Measurements from ENCODE around the gene ZNF141.
A peak's percentile ranks its signal among the peaks of the same experiment; 100 is the strongest.
"Not testable (repeated sequence)": the region's sequence is repeated elsewhere in the genome, so short reads cannot be mapped to it uniquely, and the experiment has no call there.

The ZNF141 gene

DNA sequence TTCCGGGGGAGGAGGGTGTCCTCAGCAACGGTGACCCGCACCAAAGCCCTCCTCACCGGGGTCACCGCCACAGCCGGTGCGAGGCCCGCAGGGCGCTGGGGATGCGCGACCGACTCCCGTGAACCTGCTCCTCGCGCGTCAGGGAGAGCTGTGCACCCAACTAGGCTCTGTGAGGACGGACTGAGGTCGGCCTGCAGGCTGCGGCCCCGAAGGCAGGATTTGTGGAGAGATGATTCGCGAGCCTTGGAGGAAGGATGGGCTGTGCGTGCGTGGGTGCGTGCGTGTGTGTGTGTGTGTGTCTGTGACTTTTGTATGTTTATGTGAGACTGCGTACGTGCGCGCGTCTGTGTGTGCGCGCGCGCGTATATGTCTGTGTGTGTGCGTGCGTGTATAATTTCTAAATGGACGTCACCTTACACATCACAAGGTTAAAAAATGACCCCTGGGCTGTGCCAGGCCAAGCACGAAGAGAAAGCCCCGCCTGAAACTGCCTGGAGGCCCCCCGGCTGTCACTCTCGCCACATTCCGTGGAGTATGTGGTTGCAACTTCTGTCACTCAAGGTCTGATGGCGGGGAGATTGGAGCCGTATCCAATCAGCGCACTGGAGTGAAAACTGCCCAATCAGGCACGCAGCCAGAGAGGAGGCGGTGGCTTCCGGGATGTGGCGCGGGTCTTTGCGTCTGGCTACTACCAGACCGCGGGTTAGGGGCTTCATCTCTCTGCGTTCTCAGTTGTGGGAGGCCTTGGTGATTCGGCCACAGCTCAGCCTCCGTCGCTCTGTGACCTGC, at the start of gene ZNF141:
ZNF141 (plus strand) TSS at position 672 of the 789 bp plus-strand sequence. CDS start 170 bp downstream, outside the sequence.
- H3K4me3 ChIP-seq (ENCODE audit: low read length): peak within 1 kb of the TSS; percentile 90
- peak; percentile 94 for DNase-seq (ENCODE audit: low read depth)
- TF ChIP-seq CTCF (conservative IDR thresholded peaks at IDR 0.05; ENCODE audit: low read depth, low read length): no peak

DNA sequence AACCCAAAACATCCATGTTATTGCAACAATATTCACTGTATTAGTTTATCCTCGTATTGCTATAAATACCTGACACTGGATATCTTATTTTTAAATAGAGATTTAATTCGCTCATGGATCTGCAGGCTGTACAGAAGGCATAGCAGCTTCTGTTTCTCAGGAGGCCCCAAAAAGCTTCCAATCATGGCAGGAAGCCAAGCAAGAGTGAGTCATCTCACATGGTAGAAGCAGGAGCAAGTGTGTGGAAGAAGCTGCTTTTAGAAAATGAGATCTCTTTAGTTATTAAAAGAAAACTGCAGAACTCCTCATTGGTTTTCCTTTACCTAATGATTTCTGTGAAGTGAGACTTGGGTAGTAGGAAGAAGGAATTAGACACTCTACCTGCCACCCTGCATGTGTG, 48.7 kb upstream of the ZNF141 start:
- TF ChIP-seq CTCF (conservative IDR thresholded peaks at IDR 0.05; ENCODE audit: low read depth, low read length): no peak
- DNase-seq (ENCODE audit: low read depth): no peak
- no peak overlapping the region for H3K4me3 ChIP-seq (ENCODE audit: low read length)

DNA sequence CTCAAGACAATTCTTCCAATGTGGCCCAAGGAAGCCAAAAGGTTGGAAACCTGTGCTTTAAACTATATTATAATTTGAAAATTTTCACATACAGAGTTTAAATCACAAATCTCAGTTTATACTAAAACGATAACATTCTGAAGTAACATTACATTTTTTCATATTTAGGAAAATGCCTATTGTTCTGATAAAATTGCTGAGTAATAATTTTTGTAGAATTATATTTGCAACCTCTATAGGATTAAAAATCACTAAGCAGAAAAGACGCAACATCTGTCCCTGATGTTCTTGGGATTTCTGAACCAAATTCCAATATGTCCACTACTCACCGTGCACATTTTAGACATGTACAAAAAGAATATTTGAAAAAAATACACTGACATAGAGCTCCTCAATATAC, 42.9 kb upstream of the ZNF141 start:
- no peak overlapping the region for H3K4me3 ChIP-seq (ENCODE audit: low read length)
- no peak for DNase-seq (ENCODE audit: low read depth)
- no peak for TF ChIP-seq CTCF (conservative IDR thresholded peaks at IDR 0.05; ENCODE audit: low read depth, low read length)

DNA sequence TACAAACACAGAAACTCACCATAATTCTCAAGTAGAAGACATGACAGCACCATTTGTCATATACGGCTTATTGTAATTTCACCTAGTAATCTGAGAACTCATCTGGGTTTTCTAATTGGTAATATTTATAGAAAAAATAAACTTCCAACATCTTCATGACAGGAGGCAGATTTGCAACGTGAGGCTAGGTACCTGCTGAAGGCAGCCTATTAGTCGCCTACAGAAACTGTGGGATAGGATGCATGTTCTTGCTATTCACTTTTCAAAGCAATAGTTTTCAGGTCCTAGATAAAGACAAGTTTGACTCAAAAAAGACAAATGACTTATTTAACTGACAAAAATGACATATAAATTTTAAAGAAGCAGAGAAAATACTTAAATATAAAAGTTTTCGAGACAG, 35.2 kb upstream of the ZNF141 start:
- no peak for DNase-seq (ENCODE audit: low read depth)
- TF ChIP-seq CTCF (conservative IDR thresholded peaks at IDR 0.05; ENCODE audit: low read depth, low read length): no peak
- H3K4me3 ChIP-seq (ENCODE audit: low read length): no peak overlapping the region

DNA sequence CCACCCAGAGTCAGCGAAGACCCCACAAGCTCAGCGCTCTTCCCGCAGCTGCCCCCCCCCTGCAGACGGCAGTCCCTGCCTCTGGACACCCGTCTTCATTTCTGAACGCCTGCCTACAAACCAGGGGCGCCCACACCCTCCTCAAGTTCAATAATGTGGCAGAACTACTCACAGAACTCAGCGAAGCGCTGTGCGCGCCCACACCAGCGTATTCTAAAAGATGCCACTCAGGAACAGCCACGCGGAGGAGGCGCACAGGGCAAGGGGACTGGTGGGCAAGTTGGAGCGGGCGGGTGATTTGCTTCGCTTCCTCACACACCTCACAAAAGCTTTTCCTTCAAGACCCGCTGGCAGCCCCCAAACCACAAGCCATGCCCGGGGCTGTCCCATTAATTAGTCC, 33.1 kb upstream of the ZNF141 start:
- not testable (repeated sequence) for DNase-seq (ENCODE audit: low read depth)
- peak overlapping the region; percentile 81 for H3K4me3 ChIP-seq (ENCODE audit: low read length)

DNA sequence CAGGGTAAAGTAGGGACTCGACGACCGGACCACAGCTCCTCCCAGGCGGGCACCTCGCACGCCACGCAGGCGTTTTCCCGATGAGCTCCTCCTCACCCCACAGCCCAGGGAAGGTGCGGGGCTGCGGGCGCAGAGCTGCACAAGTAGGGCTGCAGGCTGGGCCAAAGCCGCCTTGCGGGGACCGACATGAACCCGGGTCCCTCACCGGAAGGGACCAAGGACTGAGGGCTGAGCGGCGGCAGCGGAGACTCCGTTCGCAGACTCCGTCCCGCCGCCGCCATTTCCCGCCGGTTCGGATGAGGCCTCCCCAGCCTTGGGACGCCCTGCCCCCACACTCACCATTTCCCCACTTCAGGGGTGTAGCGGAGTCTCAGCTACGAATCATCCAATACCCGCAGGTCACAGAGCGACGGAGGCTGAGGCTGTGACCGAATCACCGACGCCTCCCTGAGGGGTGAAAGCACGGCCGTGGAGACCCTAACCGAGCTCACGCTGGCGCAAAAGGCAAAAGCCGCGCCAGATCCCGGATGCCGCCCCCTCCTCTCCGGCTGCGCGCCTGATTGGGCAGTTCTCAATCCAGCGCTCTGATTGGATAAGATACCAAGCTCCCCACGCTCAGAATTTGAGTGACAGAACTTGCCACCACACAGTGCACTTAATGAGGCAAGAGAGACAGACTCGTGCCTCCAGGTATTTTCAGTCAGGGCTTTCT, 32.5 kb upstream of the ZNF141 start, which contains the start of gene ZNF732:
ZNF732 (minus strand) TSS at position 506 of the 712 bp plus-strand sequence; CDS start at position 342, 164 bp downstream.
- DNase-seq (ENCODE audit: low read depth): peak; percentile 81
- TF ChIP-seq CTCF (conservative IDR thresholded peaks at IDR 0.05; ENCODE audit: low read depth, low read length): no peak
- peak within 1 kb of the TSS; percentile 81 for H3K4me3 ChIP-seq (ENCODE audit: low read length)

DNA sequence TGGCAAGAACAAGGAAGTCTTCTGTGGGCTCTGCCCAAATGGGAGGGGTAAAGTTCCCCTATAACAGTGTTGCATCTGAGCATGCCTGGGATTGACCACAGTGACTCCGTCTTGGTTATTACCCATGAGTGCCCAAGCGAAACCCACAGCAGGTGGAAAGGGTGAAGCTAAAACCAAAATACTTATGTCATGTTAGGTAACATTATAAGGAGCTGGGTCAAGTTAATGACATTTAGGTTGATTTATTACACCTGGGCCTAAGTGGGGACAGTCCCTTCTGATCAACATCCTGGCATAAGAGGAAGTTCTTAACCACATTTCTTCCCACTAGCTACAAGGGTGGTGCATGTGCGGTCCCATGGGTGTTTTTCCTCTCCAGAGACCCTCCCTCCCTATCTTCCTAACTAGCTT, 31.1 kb upstream of the ZNF141 start:
- DNase-seq (ENCODE audit: low read depth): no peak
- TF ChIP-seq CTCF (conservative IDR thresholded peaks at IDR 0.05; ENCODE audit: low read depth, low read length): no peak
- no peak overlapping the region for H3K4me3 ChIP-seq (ENCODE audit: low read length)
